Mucosa of rectum (tissue), 2 donors: ENCODE data around the gene GAL3ST1.
"Not testable (repeated sequence)": the region's sequence is repeated elsewhere in the genome, so short reads cannot be mapped to it uniquely, and the experiment has no call there.

Experiments
- H3K27ac ChIP-seq, 2 donors: one replicate each; pipeline ENCODE4 v1.7.0; 2013; ENCODE audit warnings: inconsistent platforms in 2 of 2, low read depth in 2 of 2, low read length in 2 of 2
- H3K27me3 ChIP-seq, 2 donors: one replicate each; pipeline ENCODE4 v1.7.0; 2013; ENCODE audit warnings: low read length in 2 of 2; ENCODE audit not compliant: control insufficient read depth in 2 of 2, insufficient read depth in 2 of 2
- H3K36me3 ChIP-seq, 2 donors: one replicate each; pipeline ENCODE4 v1.7.0; 2013; ENCODE audit warnings: low read length in 2 of 2; ENCODE audit not compliant: control insufficient read depth in 2 of 2, insufficient read depth in 2 of 2
- H3K4me1 ChIP-seq, 2 donors: one replicate each; pipeline ENCODE4 v1.7.0; 2013; ENCODE audit warnings: low read length in 2 of 2, mild to moderate bottlenecking in 1 of 2; ENCODE audit not compliant: control insufficient read depth in 2 of 2, insufficient read depth in 2 of 2
- H3K4me3 ChIP-seq, 2 donors: one replicate each; pipeline ENCODE4 v1.7.0; 2013; ENCODE audit warnings: low read length in 2 of 2
- H3K9ac ChIP-seq, 2 donors: one replicate each; pipeline ENCODE4 v1.7.0; 2013; ENCODE audit warnings: low read length in 2 of 2, low read depth in 1 of 2, mild to moderate bottlenecking in 1 of 2
- H3K9me3 ChIP-seq, 2 donors: one replicate each; pipeline ENCODE4 v1.7.0; 2013; ENCODE audit warnings: low read length in 2 of 2; ENCODE audit not compliant: control insufficient read depth in 2 of 2
- donor health status: healthy.
- donor health status: Normal muscosa, but diverticular disease.

Gene GAL3ST1

DNA sequence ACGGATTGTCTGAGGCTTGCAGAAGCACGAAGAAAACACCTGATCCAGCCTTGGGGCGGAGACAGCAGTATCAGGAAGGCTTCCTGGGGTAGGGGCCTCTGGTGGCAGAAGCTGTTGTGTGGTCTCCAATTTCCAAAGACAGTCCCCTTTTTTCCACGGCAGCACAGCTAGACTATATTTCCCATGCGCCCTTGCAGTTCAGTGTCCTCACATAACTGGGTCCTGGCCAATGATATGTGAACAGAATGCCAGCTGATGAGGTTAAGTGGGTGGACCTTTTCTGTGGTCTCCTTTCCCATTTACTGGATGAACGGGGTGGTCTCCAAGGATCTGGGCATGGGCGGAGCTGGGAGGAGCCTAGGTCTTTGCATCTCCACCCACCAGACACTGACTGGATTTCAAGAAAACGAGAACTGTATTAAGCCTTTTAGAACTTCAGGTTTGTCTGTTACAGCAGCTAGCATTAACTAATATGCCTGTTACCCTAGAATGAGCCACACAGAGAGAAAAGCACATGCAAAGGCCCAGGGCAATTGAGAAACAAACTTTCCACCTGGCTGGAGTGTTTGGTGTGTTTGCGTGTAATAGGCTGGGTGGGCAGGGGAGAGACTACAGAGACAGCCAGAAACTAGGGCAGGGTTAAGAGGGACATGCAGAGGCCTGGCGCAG is 6.2 kb downstream of the GAL3ST1 start:
- H3K27ac ChIP-seq = no peak overlapping the region
- H3K36me3 ChIP-seq = no peaks in the 10 kb centered on the region

DNA sequence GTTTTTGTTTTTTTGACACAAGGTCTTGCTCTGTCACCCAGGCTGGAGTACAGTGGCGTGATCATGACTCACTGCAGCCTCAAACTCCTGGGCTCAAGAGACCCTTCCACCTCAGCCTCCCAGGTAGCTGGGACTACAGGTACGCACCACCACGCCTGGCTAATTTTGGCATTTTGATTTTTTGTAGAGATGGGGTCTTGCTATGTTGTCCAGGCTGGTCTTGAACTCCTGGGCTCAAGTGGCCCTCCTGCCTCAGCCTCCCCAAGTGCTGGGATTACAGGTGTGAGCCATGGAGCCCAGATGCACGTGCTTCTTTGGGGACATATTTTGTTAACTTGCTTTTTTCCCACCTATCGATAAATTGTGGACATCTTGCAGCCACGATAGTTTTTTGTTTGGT is 7.2 kb downstream of the GAL3ST1 start:
- H3K4me1 ChIP-seq = peaks cover 7 to 19% of the 10 kb centered on the region in 2 donors
- H3K9me3 ChIP-seq, H3K27ac ChIP-seq, H3K36me3 ChIP-seq, H3K27me3 ChIP-seq, H3K9ac ChIP-seq, H3K4me3 ChIP-seq: not testable (repeated sequence)

More for the DNA sequence above, 6.2 kb downstream of the GAL3ST1 start:
- Histone ChIP-seq H3K9ac (no peak overlapping the region), H3K9me3 (no peaks in the 10 kb centered on the region), H3K4me1 (peaks cover 12 to 29% of the 10 kb centered on the region in 2 donors), H3K4me3 (no peak overlapping the region), H3K27me3 (no peaks in the 10 kb centered on the region)

DNA sequence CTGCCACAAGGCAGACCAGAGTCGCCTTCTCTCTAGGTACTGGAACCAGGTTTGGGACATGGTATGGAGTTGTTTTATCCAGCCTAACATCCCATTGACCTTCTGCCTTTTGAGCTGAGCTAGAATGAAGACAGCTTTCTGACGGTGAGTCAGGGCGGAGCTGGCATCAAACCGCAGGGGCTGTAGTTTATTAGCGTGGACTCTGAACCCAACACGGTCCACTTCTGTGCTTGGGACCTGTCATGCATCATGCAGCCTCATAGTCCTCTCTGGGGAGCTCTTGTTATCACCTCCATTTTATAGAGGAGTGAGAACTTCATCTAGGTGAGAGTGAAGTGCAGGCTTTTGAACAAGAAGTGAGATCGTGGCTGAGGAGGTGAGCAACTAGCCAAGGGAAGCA is 8.3 kb downstream of the GAL3ST1 start:
- Histone ChIP-seq H3K9me3 (no peaks in the 10 kb centered on the region), H3K36me3 (no peaks in the 10 kb centered on the region), H3K9ac (peak overlapping the region in 1 of 2 donors; percentile 39), H3K4me3 (no peak overlapping the region), H3K27me3 (no peaks in the 10 kb centered on the region), H3K27ac (peak overlapping the region; percentile 32 to 59), H3K4me1 (peaks cover 7 to 18% of the 10 kb centered on the region in 2 donors)

DNA sequence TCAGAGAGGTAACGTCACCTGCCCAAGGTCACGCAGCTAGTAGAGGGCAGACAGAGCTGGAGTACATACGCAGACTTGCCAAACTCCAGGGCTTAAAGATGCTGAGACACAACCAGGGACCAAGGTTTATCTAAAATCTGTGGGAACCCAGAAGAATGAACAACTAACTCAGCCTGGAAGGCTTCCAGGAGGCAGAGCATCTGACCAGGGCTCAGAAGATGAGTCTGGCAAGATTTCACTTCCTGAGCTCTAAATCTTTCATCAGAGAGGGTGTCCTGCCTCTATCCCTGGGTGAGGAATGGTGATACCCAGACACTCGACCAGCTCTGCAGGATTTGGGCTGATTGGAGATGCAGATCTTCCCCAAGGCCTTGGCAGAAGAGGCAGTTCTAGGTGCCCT is 9.1 kb downstream of the GAL3ST1 start:
- Histone ChIP-seq H3K36me3 (no peaks in the 10 kb centered on the region), H3K4me3 (no peak overlapping the region), H3K27me3 (no peaks in the 10 kb centered on the region), H3K9me3 (no peaks in the 10 kb centered on the region), H3K9ac (no peak overlapping the region), H3K4me1 (peaks cover 7 to 18% of the 10 kb centered on the region in 2 donors), H3K27ac (no peak overlapping the region)

DNA sequence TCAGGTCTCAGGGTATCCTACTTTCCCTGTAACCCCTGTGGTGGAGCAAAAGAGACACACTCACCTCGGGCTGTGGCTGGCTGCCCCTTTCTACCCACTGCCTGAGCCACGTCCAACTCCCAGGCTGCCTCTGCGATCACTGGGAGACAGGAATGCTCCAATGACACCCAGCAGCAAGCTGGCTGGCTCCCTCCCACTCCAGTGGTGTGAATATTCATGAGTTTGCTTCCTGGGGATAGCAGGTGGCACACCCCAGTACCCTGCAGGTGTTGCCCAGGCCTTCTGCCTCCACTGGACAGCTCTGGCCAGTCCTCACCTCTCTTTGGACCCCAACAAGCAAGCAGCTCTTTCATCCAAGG is 9.7 kb downstream of the GAL3ST1 start:
- H3K9me3 ChIP-seq = no peaks in the 10 kb centered on the region
- no peak overlapping the region for H3K4me3 ChIP-seq
- H3K27me3 ChIP-seq = no peaks in the 10 kb centered on the region
- H3K27ac ChIP-seq = no peak overlapping the region
- peaks cover 7 to 18% of the 10 kb centered on the region in 2 donors for H3K4me1 ChIP-seq
- no peak overlapping the region for H3K9ac ChIP-seq
- H3K36me3 ChIP-seq = no peaks in the 10 kb centered on the region

DNA sequence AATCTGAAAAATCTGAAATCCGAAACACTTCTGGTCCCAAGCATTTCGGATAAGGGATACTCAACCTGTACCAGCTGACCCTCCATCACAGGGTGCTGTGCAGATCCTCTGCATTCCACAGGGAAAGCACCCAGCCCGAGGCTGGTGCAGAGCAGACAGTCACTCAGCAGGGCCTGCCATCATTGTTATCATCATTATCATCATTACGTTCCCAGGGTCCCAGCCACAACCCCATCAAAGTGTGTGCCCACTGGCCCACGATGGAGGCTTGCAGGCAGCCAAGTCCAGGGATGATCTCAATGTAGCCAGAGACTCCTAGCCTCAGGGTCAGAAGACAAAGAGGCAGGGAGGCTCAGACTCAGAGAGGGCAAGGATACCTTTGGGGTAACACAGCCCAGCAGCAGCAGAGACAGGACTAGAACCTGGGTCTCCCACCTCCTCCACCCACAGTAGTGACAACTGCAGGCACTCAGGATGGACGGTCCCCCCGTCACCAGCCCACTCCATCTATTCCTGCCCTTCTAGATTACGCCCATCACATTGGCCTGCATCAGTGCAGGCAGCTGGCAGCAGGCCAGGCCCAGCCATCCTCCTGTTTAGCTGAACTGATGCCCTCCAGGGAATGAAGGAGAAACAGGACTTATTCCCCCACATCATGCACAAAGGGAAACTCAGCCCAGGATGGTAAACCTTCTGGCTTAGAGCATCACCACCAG is 10.3 kb downstream of the GAL3ST1 start:
- Histone ChIP-seq H3K9me3 (no peaks in the 10 kb centered on the region), H3K36me3 (no peaks in the 10 kb centered on the region), H3K27ac (no peak overlapping the region), H3K27me3 (no peaks in the 10 kb centered on the region), H3K4me1 (peaks cover 7 to 18% of the 10 kb centered on the region in 2 donors), H3K9ac (no peak overlapping the region), H3K4me3 (no peak overlapping the region)

DNA sequence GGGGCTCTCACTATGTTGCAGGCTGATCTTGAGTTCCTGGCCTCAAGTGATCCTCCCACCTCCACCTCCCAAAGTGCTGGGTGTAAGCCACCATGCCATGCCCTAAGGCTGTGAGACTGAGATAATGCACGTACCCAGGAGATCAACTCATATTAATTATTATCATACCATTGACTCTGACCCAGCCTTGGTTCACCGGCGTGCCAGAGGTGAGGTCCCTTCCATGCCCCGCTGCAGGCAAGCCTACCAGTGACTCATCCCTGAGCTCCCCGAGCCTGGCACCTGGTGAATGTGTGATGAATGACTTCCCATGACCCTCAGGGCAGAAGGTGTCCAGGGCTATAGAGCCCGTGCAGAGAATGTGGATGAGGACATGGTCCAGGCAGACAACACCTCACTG is 12.1 kb downstream of the GAL3ST1 start:
- Histone ChIP-seq H3K4me3 (no peak overlapping the region), H3K9ac (no peak overlapping the region), H3K4me1 (peaks cover 7 to 13% of the 10 kb centered on the region in 2 donors), H3K27ac (no peak overlapping the region), H3K27me3 (no peaks in the 10 kb centered on the region), H3K36me3 (no peaks in the 10 kb centered on the region), H3K9me3 (no peaks in the 10 kb centered on the region)

DNA sequence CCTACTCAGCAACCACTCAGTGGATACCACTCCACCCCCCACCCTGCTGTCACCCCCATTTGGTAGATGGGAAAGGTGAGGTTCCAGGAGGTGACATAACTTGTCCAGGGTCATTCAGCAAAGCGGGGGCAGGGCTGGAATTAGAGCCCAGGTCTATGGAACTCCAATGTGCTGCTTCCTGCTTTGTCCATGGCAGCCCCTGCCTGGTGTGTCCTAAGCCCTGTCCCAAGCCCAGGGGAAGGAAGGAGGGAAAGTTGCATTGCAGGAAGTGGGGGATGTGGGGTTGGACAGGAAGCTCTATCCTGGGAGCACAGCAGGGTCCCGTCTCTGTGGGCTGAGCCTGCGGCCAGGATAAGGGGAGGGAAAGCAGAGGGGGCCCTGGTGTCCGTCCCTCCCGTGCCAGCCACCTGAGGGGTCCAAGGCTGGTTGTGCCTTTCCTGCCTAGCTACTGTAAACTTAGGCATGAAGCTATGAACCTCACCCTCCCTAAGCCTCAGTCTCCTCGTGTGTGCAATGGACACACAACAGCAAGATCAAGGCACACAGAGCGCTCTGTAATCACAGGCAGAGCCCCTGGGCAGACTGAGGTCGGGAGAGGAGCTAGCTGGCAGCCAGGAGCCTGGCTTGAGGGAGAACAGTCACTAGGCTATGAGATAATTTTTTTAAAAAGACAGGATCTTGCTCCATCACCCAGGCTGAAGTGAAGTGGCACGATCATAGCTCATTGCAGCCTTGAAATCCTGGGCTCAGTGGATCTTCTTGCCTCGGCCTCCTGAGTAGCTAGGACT is 12.9 kb downstream of the GAL3ST1 start:
- H3K27ac ChIP-seq = no peak overlapping the region
- H3K9ac ChIP-seq = no peak overlapping the region
- peaks cover 7 to 13% of the 10 kb centered on the region in 2 donors for H3K4me1 ChIP-seq
- no peaks in the 10 kb centered on the region for H3K36me3 ChIP-seq
- no peaks in the 10 kb centered on the region for H3K9me3 ChIP-seq
- H3K27me3 ChIP-seq = no peaks in the 10 kb centered on the region
- H3K4me3 ChIP-seq = no peak overlapping the region

DNA sequence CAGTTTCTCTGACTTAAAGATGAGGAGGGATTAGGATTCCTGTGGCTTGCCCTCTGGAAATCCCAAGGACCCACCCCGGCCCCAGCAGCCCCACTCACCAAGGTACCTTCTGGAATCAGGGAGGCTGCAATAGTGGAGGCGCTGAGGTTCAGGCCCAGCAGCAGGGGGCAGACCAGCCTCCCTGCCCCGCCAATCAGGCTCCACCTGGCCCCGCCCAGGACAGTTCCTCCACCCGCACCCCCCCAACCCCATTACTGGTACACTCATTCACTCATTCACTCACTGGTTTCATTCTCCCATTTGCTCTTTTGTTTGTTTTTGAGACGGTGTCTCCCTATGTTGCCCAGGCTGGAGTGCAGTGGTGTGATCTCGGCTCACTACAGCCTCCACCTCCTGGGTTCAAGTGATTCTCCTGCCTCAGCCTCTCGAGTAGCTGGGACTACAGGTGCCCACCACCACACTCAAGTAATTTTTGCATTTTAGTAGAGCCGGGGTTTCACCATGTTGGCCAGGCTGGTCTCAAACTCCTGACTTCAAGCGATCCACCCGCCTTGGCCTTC is 13.7 kb downstream of the GAL3ST1 start:
- H3K27me3 ChIP-seq, H3K36me3 ChIP-seq, H3K4me3 ChIP-seq, H3K9me3 ChIP-seq, H3K9ac ChIP-seq, H3K27ac ChIP-seq, H3K4me1 ChIP-seq: not testable (repeated sequence)

DNA sequence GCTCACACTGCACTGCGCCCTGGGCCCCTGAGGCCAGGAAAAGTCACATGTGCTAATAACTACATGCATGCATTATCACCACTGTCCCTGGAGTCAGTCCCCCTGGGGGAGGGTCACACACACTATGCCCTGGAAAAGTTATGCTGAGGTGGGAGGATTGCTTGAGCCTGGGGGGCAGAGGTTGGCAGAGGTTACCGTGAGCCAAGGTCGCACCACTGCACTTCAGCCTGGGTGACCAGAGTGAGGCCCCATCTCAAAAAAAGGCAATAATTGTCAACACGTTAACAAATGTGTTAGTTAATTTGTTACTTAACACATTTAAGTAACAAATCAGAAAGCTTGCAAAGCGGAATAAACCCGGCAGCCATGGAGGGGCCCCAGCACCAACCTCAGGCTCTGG is 14.6 kb downstream of the GAL3ST1 start:
- H3K4me3 ChIP-seq = no peak overlapping the region
- no peak overlapping the region for H3K27ac ChIP-seq
- no peak overlapping the region for H3K9ac ChIP-seq
- peaks cover 0 to under 1% of the 10 kb centered on the region in 2 donors for H3K4me1 ChIP-seq
- H3K36me3 ChIP-seq = peaks cover 4 to 6% of the 10 kb centered on the region in 2 donors
- H3K9me3 ChIP-seq = no peaks in the 10 kb centered on the region
- no peaks in the 10 kb centered on the region for H3K27me3 ChIP-seq
